ENCODE measurements around the gene PAQR9.

- no peak for TF ChIP-seq CTCF (IDR thresholded peaks at IDR 0.05 in 4 of 5, conservative IDR thresholded peaks at IDR 0.05 in 1 of 5)
- no peak for TF ChIP-seq POLR2A (IDR thresholded peaks at IDR 0.05)
These were observed 29.2 kb downstream of the PAQR9 start for GRCh38 chr3:142934128-142934886.
